VCaP (cell line): ENCODE results near the gene SRD5A2.

ENCODE experiments used
- H3K27ac ChIP-seq: fragments of 450-650 bp; 2 replicates; pipeline ENCODE4 v1.5.1; 2017
- CTCF ChIP-seq: fragments of 450-650 bp; conservative IDR thresholded peaks from 2 replicates; pipeline ENCODE4 v1.5.1; 2017; ENCODE audit warnings: mild to moderate bottlenecking, moderate library complexity

The SRD5A2 gene

DNA sequence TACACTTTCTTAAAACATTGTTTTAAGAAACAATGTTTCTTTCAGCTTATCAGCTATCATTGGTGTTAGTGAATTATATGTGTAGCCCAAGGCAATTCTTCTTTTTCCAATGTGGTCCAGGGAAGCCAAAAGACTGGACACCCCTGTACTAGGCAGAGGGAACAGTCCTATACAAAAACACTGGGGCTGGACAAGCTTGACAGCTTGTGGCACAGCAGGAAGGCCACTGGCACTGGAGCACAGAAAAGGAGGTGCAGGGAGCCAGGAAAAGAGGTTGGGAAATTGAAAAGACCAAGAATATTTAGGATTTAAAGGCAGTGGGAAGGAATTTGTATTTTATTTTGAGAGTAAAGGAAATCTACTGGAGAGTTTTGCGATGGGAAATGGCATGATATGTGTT is 47.7 kb downstream of the SRD5A2 start:
- no peak overlapping the region for H3K27ac ChIP-seq
- TF ChIP-seq CTCF: no peak

GRCh38 chr2:31531101-31531500 is 49.6 kb downstream of the SRD5A2 start:
- TF ChIP-seq CTCF: no peak
- no peak overlapping the region for H3K27ac ChIP-seq

GRCh38 chr2:31529256-31529655 is 51.5 kb downstream of the SRD5A2 start:
- TF ChIP-seq CTCF: no peak
- H3K27ac ChIP-seq: no peak overlapping the region

DNA sequence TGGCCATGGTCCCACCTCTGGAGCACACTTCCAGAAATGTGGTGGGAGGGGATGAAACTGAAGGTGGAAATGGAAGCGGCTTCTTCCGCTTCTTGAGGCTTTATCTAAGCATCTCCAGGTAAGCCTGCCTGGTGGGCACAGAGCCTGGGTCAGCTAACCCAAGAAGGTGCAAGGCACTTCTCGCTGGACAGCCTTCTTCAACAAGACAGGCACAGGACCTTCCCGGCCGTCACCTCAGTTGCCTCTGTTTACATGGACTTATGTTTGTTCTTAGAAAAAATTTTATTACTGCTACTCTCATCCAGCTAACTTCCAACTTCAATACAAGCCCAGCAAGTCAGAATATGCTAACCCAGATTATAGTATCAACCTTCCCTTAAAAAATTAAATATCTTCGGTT is 51.9 kb downstream of the SRD5A2 start:
- no peak for TF ChIP-seq CTCF
- H3K27ac ChIP-seq: no peak overlapping the region

DNA sequence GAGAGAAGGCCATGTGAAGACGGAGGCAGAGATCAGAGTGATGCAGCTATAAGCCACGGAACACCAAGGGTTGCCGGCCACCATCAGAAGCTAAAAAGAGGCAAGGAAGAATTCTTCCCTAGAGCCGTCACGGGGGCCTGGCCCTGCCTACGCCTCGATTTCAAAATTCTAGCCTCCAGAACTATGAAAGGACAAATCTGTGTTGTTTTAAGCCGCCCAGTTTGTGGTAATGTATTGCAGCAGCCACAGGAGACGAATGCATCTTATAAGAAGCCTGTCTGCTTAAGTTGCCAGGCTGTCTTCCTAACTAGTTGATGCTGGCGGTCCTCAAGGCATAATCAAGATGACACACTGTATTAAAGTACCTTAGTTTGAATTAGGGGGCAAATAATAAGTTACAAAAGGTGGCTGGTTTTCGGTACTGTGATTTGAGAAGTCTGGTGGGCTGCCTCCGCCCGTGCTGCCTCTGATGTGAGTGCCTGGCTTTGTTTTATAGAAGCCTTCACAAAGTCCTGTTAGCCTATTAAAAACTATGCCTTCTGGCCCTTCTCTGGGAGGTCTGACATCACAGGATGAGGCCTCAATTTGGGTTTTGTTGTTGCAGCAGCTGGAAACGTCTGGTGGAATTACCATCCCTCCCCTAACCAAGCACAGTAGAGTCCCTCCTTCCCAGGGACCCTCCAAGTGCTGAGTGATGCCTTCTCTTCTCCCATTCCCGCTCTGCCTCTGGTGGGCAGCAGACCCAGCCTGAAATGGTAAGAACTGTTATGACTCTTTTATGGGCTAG is 53.6 kb downstream of the SRD5A2 start:
- no peak overlapping the region for H3K27ac ChIP-seq
- no peak for TF ChIP-seq CTCF

- TF ChIP-seq CTCF: no peak
- no peak overlapping the region for H3K27ac ChIP-seq
Observed at GRCh38 chr2:31525876-31526275, 54.9 kb downstream of the SRD5A2 start.

DNA sequence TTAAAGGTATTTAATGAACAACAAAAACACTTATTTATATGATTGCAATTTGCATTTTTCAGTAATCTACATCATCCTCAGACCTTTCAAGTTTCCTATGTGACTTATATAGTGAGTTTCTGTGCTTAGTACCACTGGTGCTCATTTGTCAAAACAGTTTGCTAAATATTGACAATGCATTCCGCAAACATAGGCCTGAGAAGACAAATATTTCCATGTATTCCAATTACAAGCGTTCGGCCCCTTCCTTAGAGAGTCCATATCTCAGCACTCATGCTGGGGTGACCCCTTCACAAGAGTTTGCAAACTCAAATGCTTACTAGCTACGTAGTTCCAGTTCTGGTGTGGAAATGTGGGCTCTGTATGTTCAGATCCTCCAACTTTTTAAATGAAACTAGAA is 56.1 kb downstream of the SRD5A2 start:
- no peak for TF ChIP-seq CTCF
- H3K27ac ChIP-seq: peak overlapping the region; percentile 16; the same call in 1 of the 2 replicates
